Endothelial cell of umbilical vein (primary cell): ENCODE results near the gene ZBP1. TPM values are rescaled to one million over a fixed set of nuclear protein-coding genes. Genes with fewer than 3 reads are reported as not detected.

ENCODE experiments used
- BruUV-seq: library from RNA; stranded (reverse); fragments of 400-500 nt; replicated peaks from 2 replicates; lab custom pipeline; 2021; lab: Mats Ljungman, UMichigan
- CTCF ChIA-PET: fragments of 300-600, 350-600 bp; sonication (Branson Sonifier 250); formaldehyde crosslinking; loops from one replicate; lab custom pipeline; 2021; ENCODE audit warnings: antibody characterized with exemption, inconsistent platforms; lab: Charles Lee
- POLR2A ChIA-PET: fragments of 300-600, 350-600 bp; sonication (Branson Sonifier 250); formaldehyde crosslinking; loops from one replicate; lab custom pipeline; 2021; ENCODE audit warnings: antibody characterized with exemption, inconsistent platforms; lab: Charles Lee
- DNase-seq: peaks from one replicate; pipeline ENCODE4 v3.0.0-alpha.2; 2011; ENCODE audit warnings: low read depth, low spot score
- FAIRE-seq: peaks from 2 replicates; lab custom pipeline; 2011; peaks lifted over from hg19 to GRCh38; lab: Jason Lieb, UNC
- H2AFZ ChIP-seq: 2 replicates; pipeline ENCODE4 v1.6.0; 2012; ENCODE audit warnings: low read depth, low read length, control low read depth, inconsistent platforms
- H3K27ac ChIP-seq: 2 replicates; pipeline ENCODE4 v1.5.1; 2011; ENCODE audit warnings: low read depth, mild to moderate bottlenecking, control low read depth, low read length, moderate library complexity; ENCODE audit not compliant: insufficient read depth
- H3K27me3 ChIP-seq, 2 experiments: 2 replicates each; pipeline versions ENCODE4 v1.6.0 to v1.6.1; 2011; ENCODE audit warnings: low read length in 2 of 2, mixed read lengths in 1 of 2; ENCODE audit not compliant: control insufficient read depth in 2 of 2, insufficient read depth in 2 of 2
- H3K36me3 ChIP-seq, 2 experiments: 2 replicates in 1 of 2; 3 replicates in 1 of 2; pipeline ENCODE4 v1.5.1; 2011; ENCODE audit warnings: low read length in 2 of 2, mild to moderate bottlenecking in 1 of 2, moderate library complexity in 1 of 2; ENCODE audit not compliant: control insufficient read depth in 2 of 2, insufficient read depth in 2 of 2; ENCODE audit errors: extremely low read depth in 1 of 2
- H3K4me1 ChIP-seq: 3 replicates; pipeline ENCODE4 v1.5.1; 2011; ENCODE audit warnings: mild to moderate bottlenecking, low read length; ENCODE audit not compliant: control insufficient read depth, insufficient read depth; ENCODE audit errors: extremely low read depth
- H3K4me2 ChIP-seq: 2 replicates; pipeline ENCODE4 v1.6.1; 2011; ENCODE audit warnings: low read length, control low read depth, mixed read lengths; ENCODE audit not compliant: insufficient read depth
- H3K4me3 ChIP-seq, 3 experiments: fragments of 200-600 bp in 1 of 3; sonication (generic), shearing (Covaris generic) in 1 of 3; replicated peaks in 1 of 3; 2 replicates each; pipeline ENCODE4 v1.5.1; 2011 to 2016; ENCODE audit warnings: control low read depth in 3 of 3, low read length in 3 of 3, mild to moderate bottlenecking in 2 of 3, inconsistent platforms in 1 of 3, low read depth in 1 of 3, moderate library complexity in 1 of 3; ENCODE audit not compliant: insufficient read depth in 1 of 3
- H3K79me2 ChIP-seq: 2 replicates; pipeline ENCODE4 v1.6.0; 2012; ENCODE audit warnings: low read length, inconsistent platforms; ENCODE audit not compliant: control insufficient read depth, insufficient read depth
- H3K9ac ChIP-seq: replicated peaks from 2 replicates; pipeline ENCODE3; 2011; ENCODE audit warnings: low read length, control low read depth; ENCODE audit not compliant: insufficient read depth; ENCODE audit errors: extremely low read depth
- H3K9me1 ChIP-seq: replicated peaks from 3 replicates; pipeline ENCODE4 v1.6.0; 2011; ENCODE audit warnings: mild to moderate bottlenecking, low read length; ENCODE audit not compliant: control insufficient read depth, insufficient read depth; ENCODE audit errors: extremely low read depth
- H3K9me3 ChIP-seq: replicated peaks from 2 replicates; pipeline ENCODE4 v1.5.1; 2012; ENCODE audit warnings: low read length, inconsistent platforms; ENCODE audit not compliant: control insufficient read depth, insufficient read depth
- H4K20me1 ChIP-seq: replicated peaks from 2 replicates; pipeline ENCODE3; 2011; ENCODE audit warnings: mild to moderate bottlenecking, low read length; ENCODE audit not compliant: control insufficient read depth, insufficient read depth; ENCODE audit errors: extremely low read depth
- EZH2 ChIP-seq: IDR thresholded peaks from 2 replicates; pipeline ENCODE4 v1.6.1; 2012; ENCODE audit warnings: borderline replicate concordance, low read depth, mild to moderate bottlenecking, moderate library complexity, low read length, inconsistent platforms; ENCODE audit not compliant: severe bottlenecking
- FOS ChIP-seq: IDR thresholded peaks from 2 replicates; pipeline ENCODE4 v1.6.1; 2011; ENCODE audit warnings: mild to moderate bottlenecking, low read length, moderate library complexity, borderline replicate concordance; ENCODE audit not compliant: insufficient read depth
- GATA2 ChIP-seq: IDR thresholded peaks from 2 replicates; pipeline ENCODE4 v1.7.0; 2011; ENCODE audit warnings: low read depth, mild to moderate bottlenecking, moderate library complexity, mixed read lengths, low read length; ENCODE audit not compliant: insufficient read length, insufficient read depth
- JUN ChIP-seq: IDR thresholded peaks from 2 replicates; pipeline ENCODE4 v1.6.1; 2011; ENCODE audit warnings: borderline replicate concordance, low read depth; ENCODE audit not compliant: insufficient read length, insufficient read depth
- MYC ChIP-seq: IDR thresholded peaks from one replicate; pipeline ENCODE4 v1.6.1; 2011; ENCODE audit warnings: mild to moderate bottlenecking, low read depth, low read length
- POLR2A ChIP-seq: IDR thresholded peaks from 2 replicates; pipeline ENCODE4 v1.6.1; 2012; ENCODE audit warnings: low read depth, mild to moderate bottlenecking, control low read depth, low read length
- dilution Hi-C: fragments of 300-500 bp; cut with MboI; formaldehyde crosslinking; loops from one replicate; pipeline ENCODE4 v1.15.0; 2019; ENCODE audit warnings: low sequenced_read_pairs; ENCODE audit not compliant: extremely low pct_ligation_motif_present
- intact Hi-C: fragments of 100-400 bp; cut with micrococcal nuclease; formaldehyde crosslinking; loops from one replicate; pipeline ENCODE4 v1.10.0; 2022
- polyA plus RNA-seq, 4 experiments: library from polyadenylated mRNA; depleted of rRNA in 3 of 4; stranded (reverse) in 3 of 4; unstranded in 1 of 4; fragments of >200 nt; gene quantifications; 2 replicates each; pipeline versions ENCODE4 v1.2.1 to v1.2.3, GENCODE V29; 2011 to 2012; ENCODE audit warnings: missing spikeins in 1 of 4
- total RNA-seq: library from RNA; stranded (reverse); gene quantifications from 2 replicates; pipeline ENCODE4 v1.2.3, GENCODE V29; 2021

ZBP1 gene
- total and polyA plus RNA-seq, 2 donors (not counting 3 experiments of a cell fraction or from before 2014, with no cell fraction given) = not detected

- DNase-seq (no peak), FAIRE-seq (no peak)
- Histone ChIP-seq H3K9me3 (no peaks in the 10 kb centered on the region), H3K9me1 (no peaks in the 10 kb centered on the region), H4K20me1 (no peaks in the 10 kb centered on the region), H3K79me2 (peaks cover 12% of the 10 kb centered on the region), H3K4me2 (no peak overlapping the region), H3K27me3 (no peaks in the 10 kb centered on the region), H3K4me1 (no peaks in the 10 kb centered on the region), H3K9ac (no peak overlapping the region), H3K27ac (no peak overlapping the region), H3K36me3 (peaks cover 0 to 10% of the 10 kb centered on the region in 2 experiments), H2AFZ (no peak overlapping the region), H3K4me3 (no peak overlapping the region)
- intact Hi-C loops = no loop called here
- dilution Hi-C loops = no loop called here
- no peak for TF ChIP-seq JUN
- no peak for TF ChIP-seq EZH2
- no peak for TF ChIP-seq MYC
- TF ChIP-seq GATA2 = no peak
- BruUV-seq = no TSS peak
- POLR2A ChIA-PET = no interaction called here
- CTCF ChIA-PET = no interaction called here
Measured at GRCh38 chr20:57660181-57660921, 40.1 kb upstream of the ZBP1 start.

GRCh38 chr20:57659517-57660180, 39.4 kb upstream of the ZBP1 start:
- Histone ChIP-seq H3K9me3 (no peaks in the 10 kb centered on the region), H4K20me1 (no peaks in the 10 kb centered on the region), H3K4me2 (no peak overlapping the region), H3K4me1 (no peaks in the 10 kb centered on the region), H3K9ac (no peak overlapping the region), H3K79me2 (peaks cover 10% of the 10 kb centered on the region), H3K4me3 (no peak overlapping the region), H3K27me3 (no peaks in the 10 kb centered on the region), H3K36me3 (peaks cover 0 to 10% of the 10 kb centered on the region in 2 experiments), H2AFZ (no peak overlapping the region), H3K27ac (no peak overlapping the region), H3K9me1 (no peaks in the 10 kb centered on the region)
- ChIA-PET POLR2A (no interaction called here), CTCF (no interaction called here)
- BruUV-seq = no TSS peak
- DNase-seq (no peak), FAIRE-seq (no peak)
- dilution Hi-C loops = no loop called here
- TF ChIP-seq EZH2 (no peak), GATA2 (no peak), POLR2A (no peak), FOS (no peak)
- intact Hi-C loops = loop anchor here (10.0 kb wide), 1 partner anchor 205 kb away; no protein-coding TSS in a partner anchor
